Epithelial cell of esophagus (primary cell): Measurements from ENCODE around the gene MYH7.

ENCODE experiments used
- DNase-seq: peaks from one replicate; pipeline ENCODE4 v3.0.0; 2010; ENCODE audit warnings: low read depth
- H3K4me3 ChIP-seq: 2 replicates; pipeline ENCODE4 v1.5.1; 2011; ENCODE audit warnings: mild to moderate bottlenecking, low read length, control low read depth
- CTCF ChIP-seq: IDR thresholded peaks from 2 replicates; pipeline ENCODE4 v1.5.1; 2011; ENCODE audit warnings: low read depth, mild to moderate bottlenecking, low read length, control low read depth, inconsistent platforms; ENCODE audit not compliant: insufficient read depth; ENCODE audit errors: missing control alignments

Gene MYH7

GRCh38 chr14:23379366-23380196 lies 55.9 kb downstream of the MYH7 start:
- DNase-seq = peak; percentile 78
- TF ChIP-seq CTCF = peak; percentile 98
- H3K4me3 ChIP-seq = no peak overlapping the region

GRCh38 chr14:23378612-23379220 lies 56.7 kb downstream of the MYH7 start:
- no peak overlapping the region for H3K4me3 ChIP-seq
- no peak for DNase-seq
- TF ChIP-seq CTCF = no peak

- H3K4me3 ChIP-seq = no peak overlapping the region
- no peak for DNase-seq
- TF ChIP-seq CTCF = no peak
Measured at GRCh38 chr14:23377573-23378563, 57.6 kb downstream of the MYH7 start.

- no peak for TF ChIP-seq CTCF
- DNase-seq = no peak
- no peak overlapping the region for H3K4me3 ChIP-seq
Measured at GRCh38 chr14:23377198-23377550, 58.3 kb downstream of the MYH7 start.

- H3K4me3 ChIP-seq = no peak within 1 kb of the TSS
- no peak for TF ChIP-seq CTCF
- no peak for DNase-seq
Measured at GRCh38 chr14:23376482-23377197, 58.8 kb downstream of the MYH7 start, which contains the start of gene CMTM5. TSS of gene CMTM5 (plus strand) at chr14:23377046. CDS start at chr14:23377252, 206 bp downstream.
